Upper lobe of left lung (tissue), 4 donors: ENCODE measurements around the gene RHOG.
A peak's percentile ranks its signal among the peaks of the same experiment; 100 is the strongest.

Experiments
- POLR2A ChIP-seq, 4 donors: fragments of 450-650 bp; IDR thresholded peaks; one replicate each; pipeline ENCODE4 v1.5.1; 2016 to 2017; ENCODE audit warnings: antibody characterized with exemption in 4 of 4, mild to moderate bottlenecking in 2 of 4
- POLR2AphosphoS5 ChIP-seq, 2 donors: sonication (generic); formaldehyde crosslinking; IDR thresholded peaks; one replicate each; pipeline ENCODE4 v1.5.1; 2017; ENCODE audit warnings: antibody characterized with exemption in 2 of 2
- TF ChIP-seq, protein P1 (sequence below), 6 experiments: fragments of 450-650 bp in 4 of 6; fragments of 200-600 bp in 2 of 6; sonication (generic) in 2 of 6; IDR thresholded peaks; one replicate each; pipeline ENCODE4 v1.5.1; 2016 to 2019; ENCODE audit warnings: antibody characterized with exemption in 6 of 6

DNA sequence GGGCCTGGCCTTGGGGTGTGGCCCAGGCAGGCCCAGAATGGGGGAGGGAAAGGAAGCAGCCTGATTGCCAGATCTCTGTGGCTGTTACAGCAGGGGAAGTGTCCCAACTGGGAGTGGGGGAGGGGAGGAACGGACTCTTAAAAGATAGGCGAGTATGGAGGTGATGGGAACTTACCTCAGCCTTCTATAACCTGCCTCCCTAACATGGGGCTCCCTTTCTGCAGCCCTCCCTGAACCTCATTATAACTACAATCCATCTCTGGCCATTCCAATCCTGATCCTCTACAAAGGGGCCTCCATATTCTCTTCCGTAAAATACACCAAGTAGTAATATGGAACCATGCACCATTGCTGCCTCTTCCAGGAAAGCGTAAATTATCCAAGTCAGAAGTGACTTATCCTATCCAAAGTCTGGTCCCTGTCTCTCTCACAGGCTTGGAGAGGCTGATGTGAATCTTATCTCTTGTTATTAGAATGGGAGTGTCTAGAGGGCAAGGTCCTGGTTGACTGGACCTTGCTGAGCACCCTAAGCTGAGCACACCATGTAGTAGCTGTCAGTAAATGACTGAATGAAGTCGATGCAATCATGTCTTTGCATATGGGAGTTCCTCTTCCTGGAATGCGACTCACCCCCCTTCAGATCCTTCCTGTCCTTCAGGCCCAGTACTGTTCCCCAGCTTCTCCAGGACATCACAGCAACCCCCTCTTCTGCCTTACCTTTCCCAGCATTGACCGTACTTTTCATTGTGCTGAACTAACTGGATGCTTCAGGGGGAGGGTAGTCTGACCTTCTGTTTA lies 5.9 kb downstream of the RHOG start:
- TF ChIP-seq, protein P1, sequence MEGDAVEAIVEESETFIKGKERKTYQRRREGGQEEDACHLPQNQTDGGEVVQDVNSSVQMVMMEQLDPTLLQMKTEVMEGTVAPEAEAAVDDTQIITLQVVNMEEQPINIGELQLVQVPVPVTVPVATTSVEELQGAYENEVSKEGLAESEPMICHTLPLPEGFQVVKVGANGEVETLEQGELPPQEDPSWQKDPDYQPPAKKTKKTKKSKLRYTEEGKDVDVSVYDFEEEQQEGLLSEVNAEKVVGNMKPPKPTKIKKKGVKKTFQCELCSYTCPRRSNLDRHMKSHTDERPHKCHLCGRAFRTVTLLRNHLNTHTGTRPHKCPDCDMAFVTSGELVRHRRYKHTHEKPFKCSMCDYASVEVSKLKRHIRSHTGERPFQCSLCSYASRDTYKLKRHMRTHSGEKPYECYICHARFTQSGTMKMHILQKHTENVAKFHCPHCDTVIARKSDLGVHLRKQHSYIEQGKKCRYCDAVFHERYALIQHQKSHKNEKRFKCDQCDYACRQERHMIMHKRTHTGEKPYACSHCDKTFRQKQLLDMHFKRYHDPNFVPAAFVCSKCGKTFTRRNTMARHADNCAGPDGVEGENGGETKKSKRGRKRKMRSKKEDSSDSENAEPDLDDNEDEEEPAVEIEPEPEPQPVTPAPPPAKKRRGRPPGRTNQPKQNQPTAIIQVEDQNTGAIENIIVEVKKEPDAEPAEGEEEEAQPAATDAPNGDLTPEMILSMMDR (IDR thresholded peaks at IDR 0.05), result no peak
- TF ChIP-seq POLR2AphosphoS5 (IDR thresholded peaks at IDR 0.05), result peak; percentile 63 to 65
- TF ChIP-seq POLR2A (IDR thresholded peaks at IDR 0.05), result no peak
